Measurements from ENCODE around the gene MMP28.
A peak's percentile ranks its signal among the peaks of the same experiment; 100 is the strongest.

DNA sequence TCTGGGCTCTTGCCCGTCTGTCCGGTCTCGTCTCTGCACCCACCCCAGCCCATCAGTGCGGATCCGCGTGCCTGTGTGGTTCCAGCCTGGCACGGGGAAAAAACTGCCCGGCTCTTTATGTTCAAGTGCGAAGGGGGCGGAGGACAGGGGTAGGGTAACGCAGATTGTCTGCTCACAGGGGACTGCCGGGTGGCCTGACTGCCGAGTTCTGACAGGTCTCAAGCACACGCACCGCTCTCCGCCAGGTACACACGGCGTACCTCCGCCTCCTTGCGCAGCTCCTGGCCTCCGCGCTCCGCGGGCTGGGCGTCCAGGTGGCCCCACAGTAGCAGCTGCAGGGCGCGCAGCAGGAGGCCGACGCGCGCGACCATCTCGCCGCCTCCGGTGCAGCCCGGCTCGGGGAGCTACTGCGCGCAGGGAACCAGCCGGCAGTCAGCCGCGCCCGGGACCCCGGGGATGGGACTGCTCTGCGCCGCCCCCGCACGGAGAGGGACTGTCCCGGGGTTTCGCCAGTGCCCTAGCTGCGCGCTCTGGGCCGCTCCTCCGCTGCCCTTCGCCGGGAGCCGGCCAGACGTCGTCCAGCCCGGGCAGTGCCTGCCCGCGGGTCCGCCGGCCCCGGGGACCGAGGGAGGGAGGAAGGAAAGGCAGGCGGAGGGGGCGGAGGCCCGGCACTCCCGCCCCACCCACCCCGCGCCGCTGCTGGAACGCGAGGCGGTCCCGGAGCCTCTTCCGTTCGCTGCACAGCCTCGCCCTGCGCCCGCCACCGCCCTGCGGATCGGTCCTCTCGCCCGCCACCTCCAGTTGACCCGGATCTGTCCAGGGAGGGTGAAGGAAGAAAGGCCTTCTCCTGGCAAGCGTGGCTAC lies at the start of gene MMP28:
- no peak for TF ChIP-seq CTCF (IDR thresholded peaks at IDR 0.05)
- TF ChIP-seq POLR2A (IDR thresholded peaks at IDR 0.05): peak in 1 of 2 donors; percentile 31
